HG02623 (cell line): ENCODE results near the gene LHFPL5.

Experiments
- ATAC-seq: cut with Tn5 transposase; IDR thresholded peaks from one replicate; pipeline ENCODE4 v1.9.1; 2021; ENCODE audit warnings: moderate library complexity; ENCODE audit not compliant: unreplicated experiment

The LHFPL5 gene

DNA sequence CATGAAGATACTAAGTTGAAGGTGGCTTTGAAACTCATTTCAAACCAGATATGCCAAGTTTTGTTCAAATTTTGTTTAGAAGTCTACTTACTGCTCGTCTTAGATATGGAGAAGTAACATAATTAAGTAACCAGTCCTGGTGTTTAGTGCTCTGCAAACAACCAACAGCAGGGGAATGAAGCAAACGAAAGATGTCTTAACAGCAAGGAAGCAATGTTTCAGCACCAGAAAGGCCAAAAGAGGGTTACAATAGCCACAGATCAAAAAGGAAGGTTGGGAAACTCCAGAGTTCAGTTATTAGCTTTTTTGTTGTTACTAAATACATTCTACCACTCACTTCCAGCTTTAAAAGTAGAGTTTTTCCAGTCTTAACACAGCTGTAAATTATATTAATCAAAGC lies 45.1 kb downstream of the LHFPL5 start:
- no peak for ATAC-seq

DNA sequence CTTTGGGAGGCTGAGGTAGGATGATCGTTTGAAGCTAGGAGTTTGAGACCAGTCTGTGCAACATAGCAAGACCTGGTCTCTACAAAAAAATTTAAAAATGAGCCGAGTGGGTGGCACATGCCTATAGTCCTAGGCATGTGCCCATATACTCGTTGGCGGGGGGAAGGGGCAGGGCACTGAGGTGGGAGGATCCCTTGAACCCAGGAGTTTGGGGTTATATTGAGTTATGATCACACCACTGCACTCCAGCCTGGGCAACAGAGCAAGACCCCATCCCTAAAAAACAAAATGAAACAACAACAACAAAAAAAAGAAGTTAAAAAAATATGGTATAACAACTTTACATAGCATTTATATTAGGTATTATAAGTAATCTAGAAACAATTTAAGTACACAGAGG lies 47.8 kb downstream of the LHFPL5 start:
- ATAC-seq = no peak

DNA sequence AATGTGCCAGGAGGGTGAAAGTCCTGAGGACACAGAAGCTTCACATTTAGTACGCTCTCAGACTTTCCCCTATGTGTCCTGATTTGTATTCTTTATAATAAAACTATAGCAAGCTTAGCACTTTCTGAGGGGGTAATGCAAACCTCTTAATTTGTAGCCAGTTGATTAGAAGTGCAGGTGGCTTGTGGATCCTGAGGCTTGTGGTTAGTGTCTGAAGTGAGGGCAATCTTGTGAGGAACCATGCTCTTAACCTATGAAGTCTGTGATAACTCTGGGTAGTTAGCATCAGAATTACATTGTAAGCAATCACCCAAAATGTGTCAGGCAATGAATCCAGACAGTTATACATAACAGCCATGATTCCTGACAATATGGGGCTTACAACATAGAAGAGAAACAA lies 51.1 kb downstream of the LHFPL5 start:
- ATAC-seq = no peak

DNA sequence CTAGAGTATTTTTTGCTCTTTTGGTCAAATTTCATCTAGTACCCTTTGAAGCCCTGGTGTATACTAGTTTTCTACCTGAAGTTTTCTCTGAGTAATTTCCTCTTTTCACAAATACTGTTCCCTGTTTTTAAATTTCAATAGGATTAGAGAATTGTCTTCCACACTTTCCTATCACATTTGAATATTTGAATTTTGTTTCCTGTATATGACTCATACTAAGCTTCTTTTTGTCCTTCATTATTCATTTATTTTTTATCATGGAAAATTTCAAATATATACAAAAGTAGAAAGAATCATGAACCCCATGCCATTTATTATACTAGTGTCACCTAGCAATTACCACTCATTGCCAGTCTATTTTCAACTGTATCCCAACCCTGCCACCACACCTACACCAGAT lies 52.7 kb downstream of the LHFPL5 start:
- no peak for ATAC-seq

DNA sequence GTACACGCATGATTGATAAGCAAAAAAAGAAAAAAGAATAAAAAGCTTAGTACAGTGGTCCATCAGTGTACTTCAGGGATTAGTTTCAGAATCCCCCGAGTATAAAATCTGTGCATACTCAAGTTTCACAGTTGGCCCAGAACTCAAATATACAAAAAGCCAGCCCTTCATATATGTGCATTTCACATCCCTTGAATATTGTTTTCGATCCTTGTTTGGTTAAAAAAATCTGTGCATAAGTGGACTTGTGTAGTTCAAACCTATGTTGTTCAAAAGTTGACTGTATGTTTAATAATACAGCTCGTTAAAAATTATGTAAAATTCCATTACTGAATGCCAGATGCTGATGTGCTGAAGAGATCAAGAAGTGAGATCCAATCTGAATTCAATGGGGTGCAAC lies 54.2 kb downstream of the LHFPL5 start:
- no peak for ATAC-seq
